HuH-7.5 (cell line): ENCODE measurements around the gene RASGEF1B.

Source experiments
- DNase-seq: peaks from one replicate; pipeline ENCODE4 v3.0.0; 2011; ENCODE audit warnings: low spot score

RASGEF1B gene

DNA sequence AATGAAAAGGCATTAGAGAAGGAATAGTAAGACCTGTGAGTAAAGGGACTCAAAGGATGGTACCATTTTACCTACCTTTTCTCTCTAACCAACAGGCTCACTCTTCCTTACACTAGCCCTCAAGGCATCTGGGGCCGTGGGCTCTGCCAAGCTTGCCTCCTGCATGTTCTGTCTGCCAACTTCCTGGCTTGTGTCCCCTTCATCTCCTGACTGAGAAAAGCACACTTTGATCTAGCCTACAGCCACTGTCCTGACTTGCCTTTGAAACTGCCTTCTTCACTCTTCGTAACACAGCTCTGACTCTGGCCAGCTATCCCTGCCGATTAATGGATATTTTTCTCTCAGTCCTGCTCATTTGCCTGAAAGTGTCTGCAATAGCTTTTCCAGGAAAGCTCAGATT lies 76.5 kb downstream of the RASGEF1B start:
- DNase-seq = no peak

DNA sequence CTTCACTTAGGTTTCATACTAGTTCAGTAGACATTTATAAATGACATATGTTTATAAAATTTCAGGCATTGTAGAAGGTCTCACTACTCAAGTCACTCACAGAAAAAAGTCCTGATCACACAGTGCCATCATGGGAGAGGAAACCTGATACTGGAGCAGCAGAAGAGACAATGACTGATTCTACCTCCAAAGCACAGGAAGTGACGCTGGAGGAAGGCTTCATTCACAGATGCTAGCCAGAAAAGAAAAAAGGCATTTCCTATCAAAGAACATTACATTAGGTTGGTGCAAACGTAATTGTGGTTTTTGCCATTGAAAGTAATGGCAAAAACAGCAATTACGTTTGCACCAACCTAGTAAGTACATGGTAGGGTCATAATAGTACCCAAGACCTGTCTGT lies 79.5 kb downstream of the RASGEF1B start:
- DNase-seq = no peak

DNA sequence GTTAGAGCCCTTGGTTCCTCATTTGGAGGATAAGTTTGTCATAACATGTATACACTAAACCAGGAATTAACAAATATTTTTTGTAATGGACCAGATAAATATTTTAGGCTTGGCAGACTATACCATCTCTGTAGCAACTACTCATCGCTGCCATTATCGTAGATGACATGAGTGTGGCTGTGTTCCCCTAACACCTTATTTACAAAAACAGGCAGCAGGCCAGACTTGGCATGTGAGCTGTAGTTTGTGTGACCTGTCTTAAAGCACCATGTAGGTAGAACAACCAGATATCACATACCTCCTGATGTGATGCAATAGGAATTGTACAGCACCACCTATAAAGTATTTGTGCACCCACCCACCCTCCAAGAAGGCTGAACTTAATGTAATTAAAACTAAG lies 82.0 kb downstream of the RASGEF1B start:
- no peak for DNase-seq

DNA sequence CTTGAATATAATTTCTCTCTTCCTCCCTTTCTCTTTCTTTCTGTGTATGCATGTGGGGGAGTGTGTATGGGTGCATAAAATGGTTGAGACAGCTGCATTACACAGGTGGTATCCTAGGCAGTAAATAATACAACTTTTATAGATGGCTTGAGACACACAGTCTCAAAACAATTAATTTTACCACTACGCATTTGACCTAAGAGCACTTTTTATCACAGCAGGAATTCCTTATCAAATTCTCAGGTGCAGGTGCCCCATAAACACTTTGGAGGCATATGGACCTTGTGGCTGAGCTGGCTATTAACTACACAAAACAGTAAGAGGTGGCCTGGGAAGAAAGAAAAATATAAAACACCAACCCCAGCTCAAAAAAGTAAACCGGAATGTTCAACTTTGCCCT lies 91.3 kb downstream of the RASGEF1B start:
- DNase-seq = no peak

DNA sequence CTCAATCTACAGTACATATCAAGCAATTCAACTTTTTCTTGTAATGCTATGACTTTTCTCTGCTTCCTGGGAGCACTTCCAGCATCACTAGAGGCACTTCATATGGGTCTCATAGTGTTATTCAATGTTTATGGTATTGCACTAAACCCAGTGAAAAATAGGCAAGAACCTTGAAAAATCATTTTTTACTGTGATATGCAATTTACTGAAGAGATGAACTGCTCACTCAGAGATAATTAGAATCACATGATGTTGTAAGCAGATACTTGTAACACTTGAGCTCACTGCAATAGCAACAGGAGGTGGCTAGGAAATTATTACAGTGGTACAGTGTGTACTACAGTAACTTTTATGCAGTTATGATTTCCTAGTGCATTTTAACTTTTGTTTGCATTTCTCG lies 93.3 kb downstream of the RASGEF1B start:
- DNase-seq = no peak

DNA sequence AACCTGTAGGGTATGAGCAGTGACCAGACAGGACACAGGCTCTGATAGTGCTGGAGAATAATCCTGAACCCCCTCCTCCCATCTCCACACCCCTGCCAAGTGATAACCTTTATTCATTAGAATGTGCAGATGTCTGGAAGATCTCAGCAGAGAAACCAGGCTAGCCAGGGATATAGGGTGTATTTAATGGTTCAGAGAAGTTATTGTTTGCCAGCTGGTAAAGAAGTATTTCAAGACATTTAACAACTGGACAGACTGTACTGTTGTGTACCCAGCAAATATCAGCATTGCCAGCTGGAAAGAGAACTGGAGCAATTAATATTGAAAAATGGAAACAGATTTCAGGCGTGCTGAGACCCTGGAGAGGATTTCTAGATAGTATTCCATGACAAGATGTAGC lies 94.5 kb downstream of the RASGEF1B start:
- no peak for DNase-seq

DNA sequence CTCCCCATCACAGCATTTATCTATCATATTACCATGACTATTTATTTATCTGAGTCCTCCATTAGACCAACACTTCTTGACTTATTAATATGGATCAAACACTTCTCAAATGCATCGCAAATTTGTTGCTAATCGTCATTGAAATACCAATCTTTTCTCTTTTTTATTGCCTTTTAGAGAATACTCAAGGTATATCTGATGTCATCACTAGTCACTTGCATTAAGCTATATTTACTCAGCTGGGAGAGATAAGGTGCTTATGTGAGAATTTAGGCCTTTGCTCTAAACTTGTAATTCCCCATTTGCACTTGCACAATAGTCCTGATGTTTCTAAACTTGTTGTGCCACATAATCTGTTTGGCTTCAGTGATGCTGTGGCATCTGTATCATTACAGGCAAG lies 95.0 kb downstream of the RASGEF1B start:
- DNase-seq = no peak
